ENCODE measurements around the gene NRARP.

DNA sequence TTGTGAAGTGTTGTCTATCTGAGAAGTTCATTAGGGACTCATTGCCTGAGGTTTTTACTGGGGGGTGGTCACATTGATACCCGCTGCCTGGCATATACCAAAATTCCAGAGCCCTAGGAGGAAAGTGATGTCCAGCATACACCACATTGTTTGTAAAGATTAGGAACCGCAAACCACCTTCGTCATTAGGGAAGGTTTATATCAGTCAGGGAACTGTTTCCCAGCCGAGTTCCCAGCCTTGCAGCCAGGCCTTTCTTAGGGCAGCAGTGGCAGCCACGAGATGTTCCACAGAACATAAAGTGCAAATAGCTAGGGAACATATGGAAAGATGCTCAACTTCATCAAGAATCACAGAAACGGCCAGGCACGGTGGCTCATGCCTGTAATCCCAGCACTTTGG is 40.4 kb upstream of the NRARP start:
- TF ChIP-seq, protein P1, sequence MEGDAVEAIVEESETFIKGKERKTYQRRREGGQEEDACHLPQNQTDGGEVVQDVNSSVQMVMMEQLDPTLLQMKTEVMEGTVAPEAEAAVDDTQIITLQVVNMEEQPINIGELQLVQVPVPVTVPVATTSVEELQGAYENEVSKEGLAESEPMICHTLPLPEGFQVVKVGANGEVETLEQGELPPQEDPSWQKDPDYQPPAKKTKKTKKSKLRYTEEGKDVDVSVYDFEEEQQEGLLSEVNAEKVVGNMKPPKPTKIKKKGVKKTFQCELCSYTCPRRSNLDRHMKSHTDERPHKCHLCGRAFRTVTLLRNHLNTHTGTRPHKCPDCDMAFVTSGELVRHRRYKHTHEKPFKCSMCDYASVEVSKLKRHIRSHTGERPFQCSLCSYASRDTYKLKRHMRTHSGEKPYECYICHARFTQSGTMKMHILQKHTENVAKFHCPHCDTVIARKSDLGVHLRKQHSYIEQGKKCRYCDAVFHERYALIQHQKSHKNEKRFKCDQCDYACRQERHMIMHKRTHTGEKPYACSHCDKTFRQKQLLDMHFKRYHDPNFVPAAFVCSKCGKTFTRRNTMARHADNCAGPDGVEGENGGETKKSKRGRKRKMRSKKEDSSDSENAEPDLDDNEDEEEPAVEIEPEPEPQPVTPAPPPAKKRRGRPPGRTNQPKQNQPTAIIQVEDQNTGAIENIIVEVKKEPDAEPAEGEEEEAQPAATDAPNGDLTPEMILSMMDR (conservative IDR thresholded peaks at IDR 0.05; ENCODE audit: low read length) = no peak
- TF ChIP-seq EZH2phosphoT487 (IDR thresholded peaks at IDR 0.05; ENCODE audit: borderline replicate concordance, low read depth, low read length) = no peak
